Upper lobe of left lung (tissue), 6 donors: ENCODE data around the gene UBAP1L. TPM values are rescaled to one million over a fixed set of nuclear protein-coding genes. Genes with fewer than 3 reads are reported as not detected.
A peak's percentile ranks its signal among the peaks of the same experiment; 100 is the strongest.

ENCODE experiments used
- ATAC-seq, 2 donors: fragments of 200-7000 bp; cut with Tn5 transposase; one replicate each; pipeline ENCODE4 v1.9.1; 2022; ENCODE audit warnings: mild to moderate bottlenecking in 2 of 2, moderate library complexity in 2 of 2; ENCODE audit not compliant: low FRiP score in 2 of 2
- DNase-seq, 2 donors: peaks; one replicate each; pipeline ENCODE4 v3.0.0-alpha.2; 2019 to 2020
- H3K27ac ChIP-seq, 4 donors: fragments of 200-600 bp; sonication (generic); one replicate each; pipeline ENCODE4 v1.5.1; 2016 to 2019
- H3K27me3 ChIP-seq, 4 donors: fragments of 200-600 bp; sonication (generic); one replicate each; pipeline ENCODE4 v1.5.1; 2017 to 2019
- H3K36me3 ChIP-seq, 4 donors: fragments of 200-600 bp; sonication (generic); one replicate each; pipeline ENCODE4 v1.5.1; 2016 to 2019
- H3K4me1 ChIP-seq, 4 donors: fragments of 200-600 bp; sonication (generic); one replicate each; pipeline ENCODE4 v1.5.1; 2018 to 2019
- H3K4me3 ChIP-seq, 4 donors: fragments of 200-600 bp; sonication (generic); one replicate each; pipeline ENCODE4 v1.5.1; 2017 to 2019; ENCODE audit warnings: mild to moderate bottlenecking in 2 of 4, moderate library complexity in 1 of 4
- H3K9me3 ChIP-seq, 4 donors: fragments of 200-600 bp; sonication (generic); one replicate each; pipeline ENCODE4 v1.5.1; 2018 to 2019
- EP300 ChIP-seq, 4 donors: sonication (generic); formaldehyde crosslinking; IDR thresholded peaks; one replicate each; pipeline ENCODE4 v1.5.1; 2017; ENCODE audit warnings: antibody characterized with exemption in 4 of 4, control low read depth in 2 of 4
- POLR2A ChIP-seq, 4 donors: fragments of 450-650 bp; IDR thresholded peaks; one replicate each; pipeline ENCODE4 v1.5.1; 2016 to 2017; ENCODE audit warnings: antibody characterized with exemption in 4 of 4, mild to moderate bottlenecking in 2 of 4
- POLR2AphosphoS5 ChIP-seq, 2 donors: sonication (generic); formaldehyde crosslinking; IDR thresholded peaks; one replicate each; pipeline ENCODE4 v1.5.1; 2017; ENCODE audit warnings: antibody characterized with exemption in 2 of 2
- WGBS, 2 donors: methylation state at CpG; one replicate each; pipeline ENCODE4 v1.1.5; 2017 to 2018; 5-methylcytosine and 5-hydroxymethylcytosine counted together
- total RNA-seq, 6 donors: library from RNA; depleted of rRNA in 4 of 6; stranded (reverse); fragments of >200 nt in 4 of 6; gene quantifications; one replicate each; pipeline versions ENCODE4 v1.1.0 to v1.2.1, GENCODE V29; 2016 to 2021
- TF ChIP-seq, protein P1 (sequence below), 6 experiments: fragments of 450-650 bp in 4 of 6; fragments of 200-600 bp in 2 of 6; sonication (generic) in 2 of 6; IDR thresholded peaks; one replicate each; pipeline ENCODE4 v1.5.1; 2016 to 2019; ENCODE audit warnings: antibody characterized with exemption in 6 of 6
- donor health status: DM: no; HTN: no; CAD: no; lungs with moderate emphysema.
- donor health status: DM: no; HTN: yes; CAD: no; lungs with severe emphysema.

UBAP1L gene
- total RNA-seq, 6 donors from 2014 or later, result 3.3 to 10.5 (median 4.8) TPM

DNA sequence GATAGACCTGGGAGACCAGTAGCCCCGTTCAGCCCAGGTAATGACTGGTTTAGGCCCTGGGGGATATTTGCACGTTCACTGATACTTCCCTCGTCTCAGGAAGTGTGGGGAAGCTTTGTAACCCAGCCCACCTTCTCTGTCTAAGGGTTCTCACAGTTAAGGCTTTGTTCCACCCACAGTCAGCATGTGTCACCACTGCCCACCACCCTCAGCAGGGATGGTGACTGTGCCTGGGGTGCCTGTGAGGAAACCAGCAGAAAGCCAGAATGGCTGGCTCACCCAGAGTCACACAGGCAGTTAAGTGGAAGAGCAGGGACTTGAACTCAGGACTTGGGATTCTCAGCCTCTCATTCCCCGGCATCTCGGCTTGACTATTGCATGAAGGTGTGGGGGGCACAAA, 33.2 kb downstream of the UBAP1L start:
- TF ChIP-seq POLR2AphosphoS5 (IDR thresholded peaks at IDR 0.05) (no peak), EP300 (IDR thresholded peaks at IDR 0.05) (no peak), POLR2A (IDR thresholded peaks at IDR 0.05) (no peak)
- TF ChIP-seq, protein P1, sequence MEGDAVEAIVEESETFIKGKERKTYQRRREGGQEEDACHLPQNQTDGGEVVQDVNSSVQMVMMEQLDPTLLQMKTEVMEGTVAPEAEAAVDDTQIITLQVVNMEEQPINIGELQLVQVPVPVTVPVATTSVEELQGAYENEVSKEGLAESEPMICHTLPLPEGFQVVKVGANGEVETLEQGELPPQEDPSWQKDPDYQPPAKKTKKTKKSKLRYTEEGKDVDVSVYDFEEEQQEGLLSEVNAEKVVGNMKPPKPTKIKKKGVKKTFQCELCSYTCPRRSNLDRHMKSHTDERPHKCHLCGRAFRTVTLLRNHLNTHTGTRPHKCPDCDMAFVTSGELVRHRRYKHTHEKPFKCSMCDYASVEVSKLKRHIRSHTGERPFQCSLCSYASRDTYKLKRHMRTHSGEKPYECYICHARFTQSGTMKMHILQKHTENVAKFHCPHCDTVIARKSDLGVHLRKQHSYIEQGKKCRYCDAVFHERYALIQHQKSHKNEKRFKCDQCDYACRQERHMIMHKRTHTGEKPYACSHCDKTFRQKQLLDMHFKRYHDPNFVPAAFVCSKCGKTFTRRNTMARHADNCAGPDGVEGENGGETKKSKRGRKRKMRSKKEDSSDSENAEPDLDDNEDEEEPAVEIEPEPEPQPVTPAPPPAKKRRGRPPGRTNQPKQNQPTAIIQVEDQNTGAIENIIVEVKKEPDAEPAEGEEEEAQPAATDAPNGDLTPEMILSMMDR (IDR thresholded peaks at IDR 0.05), result no peak
- Histone ChIP-seq H3K4me3 (no peak overlapping the region), H3K27me3 (peaks cover 0 to 12% (median 2%) of the 10 kb centered on the region in 4 donors), H3K27ac (peak overlapping the region; percentile 17 to 69 (median 62)), H3K4me1 (peaks cover 40 to 55% (median 48%) of the 10 kb centered on the region in 4 donors), H3K36me3 (no peaks in the 10 kb centered on the region), H3K9me3 (no peaks in the 10 kb centered on the region)
- ATAC-seq (no peak), DNase-seq (no peak)
- WGBS, 2 donors, result 64 to 68% methylated on average over 3 to 5 of the region's 5 CpGs

GRCh38 chr15:65081270-65081669, 33.7 kb downstream of the UBAP1L start:
- H3K4me1 ChIP-seq, result peaks cover 37 to 50% (median 45%) of the 10 kb centered on the region in 4 donors
- H3K36me3 ChIP-seq, result no peaks in the 10 kb centered on the region
- H3K27ac ChIP-seq, result peak overlapping the region; percentile 17 to 69 (median 62)
- no peak overlapping the region for H3K4me3 ChIP-seq
- peaks cover 0 to 16% (median 2%) of the 10 kb centered on the region in 4 donors for H3K27me3 ChIP-seq
- no peak for ATAC-seq
- TF ChIP-seq POLR2AphosphoS5 (IDR thresholded peaks at IDR 0.05), result no peak
- TF ChIP-seq POLR2A (IDR thresholded peaks at IDR 0.05), result peak in 1 of 4 donors; percentile 7
- TF ChIP-seq, protein P1 (IDR thresholded peaks at IDR 0.05), result no peak
- H3K9me3 ChIP-seq, result no peaks in the 10 kb centered on the region
- peak in 1 of 2 donors; percentile 38 for DNase-seq
- 50 to 53% methylated on average over 6 of the region's 6 CpGs for WGBS, 2 donors

DNA sequence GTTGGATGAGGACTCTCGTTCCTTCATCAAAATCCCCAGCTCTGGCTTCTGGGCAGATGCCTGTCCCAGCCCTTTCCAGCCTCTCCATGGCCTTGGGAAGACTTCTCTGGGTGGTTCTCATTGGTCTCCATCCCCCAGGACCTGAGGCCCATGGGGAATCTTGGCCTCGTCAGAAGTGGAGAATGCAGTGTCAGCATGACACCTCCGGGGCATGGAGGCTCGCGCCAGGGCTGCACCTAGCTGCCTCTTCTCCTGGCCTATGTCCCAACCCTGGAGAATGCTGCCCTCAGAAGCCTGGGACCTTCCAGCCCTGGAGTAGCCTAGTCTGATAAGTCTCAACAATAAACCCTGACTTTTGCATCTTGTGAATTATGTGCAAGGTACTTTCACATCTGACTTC, 35.4 kb downstream of the UBAP1L start:
- no peak for ATAC-seq
- H3K27me3 ChIP-seq, result peaks cover 0 to 16% (median 2%) of the 10 kb centered on the region in 4 donors
- WGBS, 2 donors, result 91 to 92% methylated on average over 1 to 5 of the region's 5 CpGs
- H3K4me1 ChIP-seq, result peaks cover 21 to 35% (median 29%) of the 10 kb centered on the region in 4 donors
- no peak overlapping the region for H3K27ac ChIP-seq
- DNase-seq, result peak in 1 of 2 donors; percentile 32
- H3K4me3 ChIP-seq, result no peak overlapping the region
- H3K36me3 ChIP-seq, result no peaks in the 10 kb centered on the region
- TF ChIP-seq, protein P1 (IDR thresholded peaks at IDR 0.05), result no peak
- TF ChIP-seq POLR2AphosphoS5 (IDR thresholded peaks at IDR 0.05) (no peak), EP300 (IDR thresholded peaks at IDR 0.05) (no peak), POLR2A (IDR thresholded peaks at IDR 0.05) (no peak)
- no peaks in the 10 kb centered on the region for H3K9me3 ChIP-seq

GRCh38 chr15:65077981-65078352, 37.0 kb downstream of the UBAP1L start:
- TF ChIP-seq POLR2AphosphoS5 (IDR thresholded peaks at IDR 0.05) (no peak), POLR2A (IDR thresholded peaks at IDR 0.05) (no peak)
- TF ChIP-seq, protein P1 (IDR thresholded peaks at IDR 0.05), result peak in 4 of 6 experiments; percentile 3 to 69 (median 52)
- H3K4me3 ChIP-seq, result no peak overlapping the region
- no peaks in the 10 kb centered on the region for H3K9me3 ChIP-seq

More at GRCh38 chr15:65077981-65078352, 37.0 kb downstream of the UBAP1L start:
- DNase-seq (peak; percentile 74 to 91), ATAC-seq (peak; percentile 77 to 85)
- Histone ChIP-seq H3K27me3 (peaks cover 0 to 16% (median 2%) of the 10 kb centered on the region in 4 donors), H3K4me1 (peaks cover 19 to 25% (median 22%) of the 10 kb centered on the region in 4 donors), H3K27ac (no peak overlapping the region), H3K36me3 (no peaks in the 10 kb centered on the region)
- WGBS, 2 donors, result 26 to 28% methylated on average over 16 to 23 of the region's 24 CpGs
